Natural killer cell (primary cell): Measurements from ENCODE around the gene PI4K2A. TPM values are rescaled to one million over a fixed set of nuclear protein-coding genes. Genes with fewer than 3 reads are reported as not detected.
A peak's percentile ranks its signal among the peaks of the same experiment; 100 is the strongest.

Experiments used
- ATAC-seq, 3 donors: fragments of 150-1000 bp in 2 of 3; fragments of 200-7000 bp in 1 of 3; cut with Tn5 transposase; 1 replicate in 1 of 3; 2 replicates in 2 of 3; pipeline ENCODE4 v1.10.0; 2021; ENCODE audit warnings: mild to moderate bottlenecking in 2 of 3, moderate library complexity in 2 of 3
- DNase-seq, 2 donors: peaks; one replicate each; pipeline versions ENCODE4 v3.0.0 to v3.0.0-alpha.2; 2013 to 2021; ENCODE audit warnings: mixed read lengths in 1 of 2
- H3K27ac ChIP-seq: one replicate; pipeline ENCODE4 v1.5.1; 2013; ENCODE audit warnings: mild to moderate bottlenecking, low read length
- H3K27me3 ChIP-seq: one replicate; pipeline ENCODE4 v1.6.1; 2013; ENCODE audit warnings: low read length; ENCODE audit not compliant: control insufficient read depth, insufficient read depth
- H3K36me3 ChIP-seq: one replicate; pipeline ENCODE4 v1.6.1; 2013; ENCODE audit warnings: low read length; ENCODE audit not compliant: control insufficient read depth, insufficient read depth
- H3K4me1 ChIP-seq: one replicate; pipeline ENCODE4 v1.6.1; 2013; ENCODE audit warnings: low read length; ENCODE audit not compliant: control insufficient read depth, insufficient read depth
- H3K4me3 ChIP-seq: one replicate; pipeline ENCODE4 v1.5.1; 2013; ENCODE audit warnings: low read length
- H3K9me3 ChIP-seq: one replicate; pipeline ENCODE4 v1.6.1; 2013; ENCODE audit warnings: low read length; ENCODE audit not compliant: control insufficient read depth, insufficient read depth
- H3K27ac Mint-ChIP-seq, 2 donors: one replicate each; pipeline ENCODE4 v1.8.0; 2022; ENCODE audit warnings: mild to moderate bottlenecking in 2 of 2, mixed read lengths in 2 of 2, moderate library complexity in 1 of 2
- H3K27me3 Mint-ChIP-seq, 2 donors: one replicate each; pipeline ENCODE4 v1.8.0; 2022; ENCODE audit warnings: low read depth in 2 of 2, mixed read lengths in 2 of 2
- H3K36me3 Mint-ChIP-seq: one replicate; pipeline ENCODE4 v1.8.0; 2022; ENCODE audit warnings: mixed read lengths
- H3K4me1 Mint-ChIP-seq, 2 donors: one replicate each; pipeline ENCODE4 v1.8.0; 2022; ENCODE audit warnings: mixed read lengths in 2 of 2
- H3K4me3 Mint-ChIP-seq: one replicate; pipeline ENCODE4 v1.8.0; 2022; ENCODE audit warnings: mild to moderate bottlenecking, moderate library complexity, mixed read lengths
- H3K9me3 Mint-ChIP-seq, 2 donors: one replicate each; pipeline ENCODE4 v1.8.0; 2022; ENCODE audit warnings: mixed read lengths in 2 of 2
- WGBS: methylation state at CpG from one replicate; pipeline ENCODE4 v1.1.7; 2013; ENCODE audit warnings: missing lambda C conversion rate; ENCODE audit not compliant: insufficient coverage; 5-methylcytosine and 5-hydroxymethylcytosine counted together
- intact Hi-C: fragments of 100-400 bp; cut with micrococcal nuclease; formaldehyde crosslinking; loops from one replicate; pipeline ENCODE4 v1.14.2; 2022
- total RNA-seq, 4 donors: library from RNA; stranded (reverse); fragments of 120-200 nt in 1 of 4; gene quantifications; one replicate each; pipeline versions ENCODE4 v1.2.3 to v1.2.4, GENCODE V29; 2013 to 2022
- TF ChIP-seq, protein P1 (sequence below): fragments of 200-600 bp; IDR thresholded peaks from one replicate; pipeline ENCODE4 v1.8.0; 2022; ENCODE audit warnings: antibody characterized with exemption

The PI4K2A gene
- total RNA-seq, 3 donors from 2014 or later (not counting 1 experiment from before 2014, with no cell fraction given) = 41.3 to 66.1 (median 60.0) TPM

- DNase-seq (no peak), ATAC-seq (no peak)
- WGBS = 93% methylated on average over 3 of the region's 3 CpGs
- Histone ChIP-seq H3K4me1 (peaks cover 20% of the 10 kb centered on the region), H3K27ac (no peak overlapping the region), H3K36me3 (peaks cover 33% of the 10 kb centered on the region), H3K27me3 (no peaks in the 10 kb centered on the region), H3K9me3 (no peaks in the 10 kb centered on the region), H3K4me3 (no peak overlapping the region)
- Mint-ChIP-seq H3K36me3 (peaks cover 8% of the 10 kb centered on the region), H3K4me1 (peaks cover 19 to 31% of the 10 kb centered on the region in 2 donors), H3K27ac (peak overlapping the region; percentile 93 to 94), H3K27me3 (no peaks in the 10 kb centered on the region), H3K4me3 (no peak overlapping the region), H3K9me3 (no peaks in the 10 kb centered on the region)
- intact Hi-C loops = no loop called here
- TF ChIP-seq, protein P1, sequence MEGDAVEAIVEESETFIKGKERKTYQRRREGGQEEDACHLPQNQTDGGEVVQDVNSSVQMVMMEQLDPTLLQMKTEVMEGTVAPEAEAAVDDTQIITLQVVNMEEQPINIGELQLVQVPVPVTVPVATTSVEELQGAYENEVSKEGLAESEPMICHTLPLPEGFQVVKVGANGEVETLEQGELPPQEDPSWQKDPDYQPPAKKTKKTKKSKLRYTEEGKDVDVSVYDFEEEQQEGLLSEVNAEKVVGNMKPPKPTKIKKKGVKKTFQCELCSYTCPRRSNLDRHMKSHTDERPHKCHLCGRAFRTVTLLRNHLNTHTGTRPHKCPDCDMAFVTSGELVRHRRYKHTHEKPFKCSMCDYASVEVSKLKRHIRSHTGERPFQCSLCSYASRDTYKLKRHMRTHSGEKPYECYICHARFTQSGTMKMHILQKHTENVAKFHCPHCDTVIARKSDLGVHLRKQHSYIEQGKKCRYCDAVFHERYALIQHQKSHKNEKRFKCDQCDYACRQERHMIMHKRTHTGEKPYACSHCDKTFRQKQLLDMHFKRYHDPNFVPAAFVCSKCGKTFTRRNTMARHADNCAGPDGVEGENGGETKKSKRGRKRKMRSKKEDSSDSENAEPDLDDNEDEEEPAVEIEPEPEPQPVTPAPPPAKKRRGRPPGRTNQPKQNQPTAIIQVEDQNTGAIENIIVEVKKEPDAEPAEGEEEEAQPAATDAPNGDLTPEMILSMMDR = no peak
Measured at GRCh38 chr10:97650726-97651125, 10.3 kb downstream of the PI4K2A start.

GRCh38 chr10:97651773-97652172, 11.3 kb downstream of the PI4K2A start:
- Mint-ChIP-seq H3K27ac (peak overlapping the region in 1 of 2 donors; percentile 93), H3K4me3 (no peak overlapping the region), H3K27me3 (no peaks in the 10 kb centered on the region), H3K4me1 (peaks cover 19 to 31% of the 10 kb centered on the region in 2 donors), H3K9me3 (no peaks in the 10 kb centered on the region), H3K36me3 (peaks cover 16% of the 10 kb centered on the region)
- 100% methylated on average over 2 of the region's 3 CpGs for WGBS
- intact Hi-C loops = no loop called here
- DNase-seq (no peak), ATAC-seq (no peak)
- H3K27ac ChIP-seq = no peak overlapping the region
- peaks cover 20% of the 10 kb centered on the region for H3K4me1 ChIP-seq
- H3K4me3 ChIP-seq = no peak overlapping the region
- H3K27me3 ChIP-seq = no peaks in the 10 kb centered on the region
- TF ChIP-seq, protein P1 = no peak
- H3K36me3 ChIP-seq = peaks cover 39% of the 10 kb centered on the region
- no peaks in the 10 kb centered on the region for H3K9me3 ChIP-seq

- WGBS = 96% methylated on average over 5 of the region's 5 CpGs
- no peak overlapping the region for H3K4me3 Mint-ChIP-seq
- Histone ChIP-seq H3K4me1 (no peaks in the 10 kb centered on the region), H3K36me3 (peaks cover 41% of the 10 kb centered on the region), H3K27ac (no peak overlapping the region), H3K27me3 (no peaks in the 10 kb centered on the region), H3K9me3 (no peaks in the 10 kb centered on the region), H3K4me3 (no peak overlapping the region)
- H3K27me3 Mint-ChIP-seq = no peaks in the 10 kb centered on the region
- TF ChIP-seq, protein P1 = no peak
- ATAC-seq (no peak), DNase-seq (no peak)
- peaks cover 33% of the 10 kb centered on the region for H3K36me3 Mint-ChIP-seq
- H3K27ac Mint-ChIP-seq = peak overlapping the region in 1 of 2 donors; percentile 34
- H3K9me3 Mint-ChIP-seq = no peaks in the 10 kb centered on the region
- intact Hi-C loops = no loop called here
- H3K4me1 Mint-ChIP-seq = peaks cover 0 to 8% of the 10 kb centered on the region in 2 donors
Measured at GRCh38 chr10:97656777-97657176, 16.3 kb downstream of the PI4K2A start.

- no peak for ATAC-seq
- Mint-ChIP-seq H3K27ac (peak overlapping the region in 1 of 2 donors; percentile 45), H3K4me3 (no peak overlapping the region), H3K27me3 (no peaks in the 10 kb centered on the region), H3K4me1 (no peaks in the 10 kb centered on the region), H3K9me3 (no peaks in the 10 kb centered on the region), H3K36me3 (peaks cover 32% of the 10 kb centered on the region)
- intact Hi-C loops = no loop called here
- no peaks in the 10 kb centered on the region for H3K27me3 ChIP-seq
- TF ChIP-seq, protein P1 = no peak
- H3K4me1 ChIP-seq = no peaks in the 10 kb centered on the region
- H3K27ac ChIP-seq = no peak overlapping the region
- H3K36me3 ChIP-seq = peaks cover 35% of the 10 kb centered on the region
- DNase-seq = no peak
- H3K4me3 ChIP-seq = no peak overlapping the region
- H3K9me3 ChIP-seq = no peaks in the 10 kb centered on the region
- 88% methylated on average over 1 of the region's 1 CpG for WGBS
Measured at GRCh38 chr10:97659589-97659988, 19.1 kb downstream of the PI4K2A start.
